PC-3 (cell line): Measurements from ENCODE around the gene COQ8A. TPM values are rescaled to one million over a fixed set of nuclear protein-coding genes. Genes with fewer than 3 reads are reported as not detected.
A peak's percentile ranks its signal among the peaks of the same experiment; 100 is the strongest.

Experiments used
- ATAC-seq: fragments of 200-7000 bp; cut with Tn5 transposase; 2 replicates; pipeline ENCODE4 v1.9.1; 2020; ENCODE audit warnings: mild to moderate bottlenecking, moderate library complexity
- BruUV-seq: library from RNA; stranded (reverse); fragments of 400-500 nt; replicated peaks from 2 replicates; lab custom pipeline; 2021; lab: Mats Ljungman, UMichigan
- CTCF ChIA-PET: fragments of 300-600 bp; sonication (Branson Sonifier 250); formaldehyde crosslinking; loops from one replicate; lab custom pipeline; 2022; ENCODE audit warnings: antibody characterized with exemption; lab: Charles Lee
- POLR2A ChIA-PET: fragments of 300-600 bp; sonication (Branson Sonifier 250); formaldehyde crosslinking; loops from one replicate; lab custom pipeline; 2022; ENCODE audit warnings: antibody characterized with exemption; ENCODE audit not compliant: unreplicated experiment; lab: Charles Lee
- DNase-seq: peaks from one replicate; pipeline ENCODE4 v3.0.0-alpha.2; 2015
- H2AFZ ChIP-seq: fragments of 300-600 bp; sonication (generic); 2 replicates; pipeline ENCODE4 v1.6.0; 2016; ENCODE audit warnings: antibody characterized with exemption, low read length
- H3F3A ChIP-seq: fragments of 300-600 bp; sonication (generic); one replicate; pipeline ENCODE4 v1.6.0; 2017; ENCODE audit warnings: antibody characterized with exemption, low read length, control low read depth, mild to moderate bottlenecking; ENCODE audit not compliant: unreplicated experiment
- H3K27ac ChIP-seq: fragments of 300-600 bp; sonication (generic); 2 replicates; pipeline ENCODE4 v1.5.1; 2016; ENCODE audit warnings: mild to moderate bottlenecking, low read length
- H3K27me3 ChIP-seq: fragments of 300-600 bp; sonication (generic); 2 replicates; pipeline ENCODE4 v1.6.1; 2016; ENCODE audit warnings: low read length, mixed read lengths
- H3K36me3 ChIP-seq: fragments of 300-600 bp; sonication (generic); 2 replicates; pipeline ENCODE4 v1.6.1; 2016; ENCODE audit warnings: low read depth, mixed run types, low read length, mixed read lengths
- H3K4me1 ChIP-seq: fragments of 300-600 bp; sonication (generic); 2 replicates; pipeline ENCODE4 v1.5.1; 2016; ENCODE audit warnings: low read length; ENCODE audit not compliant: insufficient read depth
- H3K4me2 ChIP-seq: fragments of 300-600 bp; sonication (generic); 2 replicates; pipeline ENCODE4 v1.6.0; 2016; ENCODE audit warnings: low read length
- H3K4me3 ChIP-seq: fragments of 300-600 bp; sonication (generic); 2 replicates; pipeline ENCODE4 v1.5.1; 2016; ENCODE audit warnings: mild to moderate bottlenecking, low read length, mixed read lengths
- H3K79me2 ChIP-seq: fragments of 300-600 bp; sonication (generic); 2 replicates; pipeline ENCODE4 v1.6.1; 2017; ENCODE audit warnings: low read length, mixed read lengths
- H3K9ac ChIP-seq: fragments of 300-600 bp; sonication (generic); 2 replicates; pipeline ENCODE4 v1.6.0; 2016; ENCODE audit warnings: mild to moderate bottlenecking, low read length
- H3K9me2 ChIP-seq: fragments of 300-600 bp; sonication (generic); replicated peaks from 2 replicates; pipeline ENCODE4 v1.6.1; 2016; ENCODE audit warnings: mixed run types, low read length, mixed read lengths
- H3K9me3 ChIP-seq: fragments of 300-600 bp; sonication (generic); 2 replicates; pipeline ENCODE4 v1.6.1; 2016; ENCODE audit warnings: low read length, mixed read lengths
- H4K20me1 ChIP-seq: fragments of 300-600 bp; sonication (generic); 2 replicates; pipeline ENCODE4 v1.6.1; 2016; ENCODE audit warnings: low read length, mixed read lengths
- EZH2 ChIP-seq: fragments of 300-600 bp; sonication (generic); IDR thresholded peaks from one replicate; pipeline ENCODE4 v1.6.1; 2017; ENCODE audit warnings: antibody characterized with exemption, mild to moderate bottlenecking, low read length; ENCODE audit not compliant: unreplicated experiment
- EZH2phosphoT487 ChIP-seq: fragments of 300-600 bp; sonication (generic); IDR thresholded peaks from 2 replicates; pipeline ENCODE4 v1.6.1; 2018; ENCODE audit warnings: mild to moderate bottlenecking, antibody characterized with exemption, low read length, borderline replicate concordance
- intact Hi-C: fragments of 100-400 bp; cut with micrococcal nuclease; formaldehyde crosslinking; loops from 2 replicates; pipeline ENCODE4 v1.9.0; 2023
- total RNA-seq: library from RNA; depleted of rRNA; stranded (reverse); fragments of >200 nt; gene quantifications from 2 replicates; pipeline ENCODE4 v1.2.3, GENCODE V29; 2014
- TF ChIP-seq, protein P1 (sequence below): fragments of 300-600 bp; sonication (generic); conservative IDR thresholded peaks from 2 replicates; pipeline ENCODE4 v1.5.1; 2017; ENCODE audit warnings: antibody characterized with exemption, low read depth, mild to moderate bottlenecking, low read length

The COQ8A gene
- total RNA-seq, 1 experiment from 2014 or later = 67.0 TPM

DNA sequence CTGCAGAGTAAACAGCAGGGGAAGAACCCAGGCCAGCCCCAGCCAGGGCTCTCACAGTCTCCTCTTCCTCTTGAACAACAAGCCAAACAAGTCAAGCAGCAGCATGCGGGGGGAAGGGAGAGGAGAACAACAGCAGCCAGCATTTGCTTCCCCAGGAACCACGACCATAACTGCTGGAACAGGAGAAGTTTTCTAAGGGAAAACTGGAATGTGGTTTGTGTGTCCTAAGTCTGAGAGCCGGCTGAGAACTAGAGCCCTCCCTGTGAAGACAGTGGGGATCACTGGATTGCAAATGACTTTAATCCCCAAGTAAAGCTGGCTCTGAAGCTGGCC is 48.2 kb downstream of the COQ8A start:
- Histone ChIP-seq H3K9ac (no peak overlapping the region), H3K4me3 (no peak overlapping the region), H3K27ac (no peak overlapping the region), H3K4me1 (peaks cover 12% of the 10 kb centered on the region), H3F3A (no peaks in the 10 kb centered on the region), H3K9me3 (no peaks in the 10 kb centered on the region), H3K79me2 (no peaks in the 10 kb centered on the region), H3K9me2 (no peaks in the 10 kb centered on the region), H2AFZ (no peak overlapping the region), H3K36me3 (peaks cover 16% of the 10 kb centered on the region), H3K4me2 (peak overlapping the region; percentile 40; the same call in 1 of the 2 replicates), H3K27me3 (no peaks in the 10 kb centered on the region), H4K20me1 (no peaks in the 10 kb centered on the region)
- CTCF ChIA-PET = no interaction called here
- peak; percentile 65 for DNase-seq
- intact Hi-C loops = no loop called here
- BruUV-seq = no TSS peak
- ATAC-seq = peak; percentile 51
- POLR2A ChIA-PET = no interaction called here
- TF ChIP-seq EZH2 (no peak), EZH2phosphoT487 (no peak)
- TF ChIP-seq, protein P1, sequence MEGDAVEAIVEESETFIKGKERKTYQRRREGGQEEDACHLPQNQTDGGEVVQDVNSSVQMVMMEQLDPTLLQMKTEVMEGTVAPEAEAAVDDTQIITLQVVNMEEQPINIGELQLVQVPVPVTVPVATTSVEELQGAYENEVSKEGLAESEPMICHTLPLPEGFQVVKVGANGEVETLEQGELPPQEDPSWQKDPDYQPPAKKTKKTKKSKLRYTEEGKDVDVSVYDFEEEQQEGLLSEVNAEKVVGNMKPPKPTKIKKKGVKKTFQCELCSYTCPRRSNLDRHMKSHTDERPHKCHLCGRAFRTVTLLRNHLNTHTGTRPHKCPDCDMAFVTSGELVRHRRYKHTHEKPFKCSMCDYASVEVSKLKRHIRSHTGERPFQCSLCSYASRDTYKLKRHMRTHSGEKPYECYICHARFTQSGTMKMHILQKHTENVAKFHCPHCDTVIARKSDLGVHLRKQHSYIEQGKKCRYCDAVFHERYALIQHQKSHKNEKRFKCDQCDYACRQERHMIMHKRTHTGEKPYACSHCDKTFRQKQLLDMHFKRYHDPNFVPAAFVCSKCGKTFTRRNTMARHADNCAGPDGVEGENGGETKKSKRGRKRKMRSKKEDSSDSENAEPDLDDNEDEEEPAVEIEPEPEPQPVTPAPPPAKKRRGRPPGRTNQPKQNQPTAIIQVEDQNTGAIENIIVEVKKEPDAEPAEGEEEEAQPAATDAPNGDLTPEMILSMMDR = no peak

DNA sequence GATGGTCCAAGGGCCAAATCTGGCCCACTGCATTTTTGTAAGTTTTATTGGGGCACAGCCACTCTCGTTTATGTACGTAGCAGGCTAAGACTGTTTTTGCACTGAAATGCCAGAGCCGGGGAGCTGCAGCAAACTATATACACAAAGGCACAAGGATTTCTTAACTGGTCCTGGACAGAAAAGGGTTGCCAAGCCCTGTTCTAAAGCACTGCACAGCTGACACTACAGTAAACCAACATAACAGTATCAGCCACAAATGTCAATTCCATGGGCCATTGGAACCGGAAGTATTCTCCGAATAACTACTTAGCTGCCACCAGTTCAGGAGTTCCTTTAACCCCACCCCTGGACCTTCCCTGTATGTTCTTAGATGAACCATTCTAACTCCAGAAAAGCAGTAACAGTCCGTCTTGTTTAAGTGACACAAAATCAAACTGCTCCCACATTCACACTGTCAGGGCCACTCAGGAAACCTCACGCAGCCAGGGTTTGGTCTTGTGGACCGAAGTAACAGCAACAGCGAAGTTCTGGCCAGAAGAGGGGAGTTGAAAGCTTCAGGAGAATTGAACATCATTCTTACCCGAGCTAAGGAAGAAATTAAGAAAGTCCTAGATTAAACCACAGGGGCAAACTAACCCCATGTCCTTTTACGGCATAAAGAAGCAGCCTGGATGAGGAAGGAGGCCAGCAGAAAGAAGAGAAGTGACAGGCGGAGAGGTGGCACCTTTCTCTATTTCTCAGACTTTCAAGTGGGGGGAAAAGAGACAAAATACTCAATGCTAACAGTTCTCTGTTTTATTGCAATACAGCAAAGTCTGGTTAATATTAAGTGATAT is 49.2 kb downstream of the COQ8A start:
- ATAC-seq (no peak), DNase-seq (no peak)
- TF ChIP-seq, protein P1 = no peak
- no peak for TF ChIP-seq EZH2phosphoT487
- TF ChIP-seq EZH2 = no peak
- Histone ChIP-seq H3K36me3 (peaks cover 16% of the 10 kb centered on the region), H3K9me2 (no peaks in the 10 kb centered on the region), H3K27me3 (no peaks in the 10 kb centered on the region), H3K4me3 (no peak overlapping the region), H3K9me3 (no peaks in the 10 kb centered on the region), H4K20me1 (no peaks in the 10 kb centered on the region), H3K4me2 (no peak overlapping the region), H3K79me2 (no peaks in the 10 kb centered on the region), H3K4me1 (peaks cover 12% of the 10 kb centered on the region), H3K9ac (no peak overlapping the region), H2AFZ (no peak overlapping the region), H3F3A (no peaks in the 10 kb centered on the region), H3K27ac (no peak overlapping the region)
- intact Hi-C loops = no loop called here
- no TSS peak for BruUV-seq
- ChIA-PET CTCF (no interaction called here), POLR2A (interaction anchor here (0.7 kb wide), 1 partner anchor 69 kb away, joined by 3 read pairs; no protein-coding TSS in a partner anchor)

DNA sequence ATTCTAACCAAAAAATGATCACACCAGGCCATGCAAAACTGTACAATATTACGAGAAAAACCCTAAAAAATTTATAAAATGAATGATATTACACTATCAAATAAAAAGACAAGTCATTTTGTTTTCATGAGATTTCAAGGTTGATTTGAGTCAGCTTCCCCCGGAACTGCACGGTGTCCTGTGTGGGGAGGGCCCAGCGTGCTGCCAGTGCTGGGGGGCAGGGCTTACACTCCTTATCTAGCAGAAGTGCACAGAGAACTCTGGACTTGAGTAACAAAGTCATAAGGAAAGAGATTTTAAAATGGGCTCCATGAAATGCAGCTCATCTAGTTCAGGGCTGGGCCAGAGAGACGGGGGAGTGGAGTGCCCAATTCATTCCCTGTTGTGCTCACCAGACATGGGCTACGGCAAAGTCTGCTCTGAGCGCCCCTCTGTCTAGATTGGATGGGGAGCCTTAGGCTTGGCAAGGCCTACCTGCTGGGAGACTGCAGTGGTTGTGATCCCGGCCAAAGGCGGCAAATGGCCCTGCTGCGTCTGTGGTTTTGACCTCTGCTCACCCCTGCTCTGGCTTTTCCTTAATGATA is 50.1 kb downstream of the COQ8A start:
- Histone ChIP-seq H3K27me3 (no peaks in the 10 kb centered on the region), H3K36me3 (peaks cover 16% of the 10 kb centered on the region), H3K9me2 (no peaks in the 10 kb centered on the region), H3F3A (no peaks in the 10 kb centered on the region), H3K4me2 (no peak overlapping the region), H3K4me1 (peaks cover 12% of the 10 kb centered on the region), H3K79me2 (no peaks in the 10 kb centered on the region), H3K9me3 (no peaks in the 10 kb centered on the region), H3K4me3 (no peak overlapping the region), H3K9ac (no peak overlapping the region), H4K20me1 (no peaks in the 10 kb centered on the region), H2AFZ (no peak overlapping the region), H3K27ac (no peak overlapping the region)
- TF ChIP-seq, protein P1 = no peak
- TF ChIP-seq EZH2 = no peak
- no peak for TF ChIP-seq EZH2phosphoT487
- ChIA-PET CTCF (no interaction called here), POLR2A (no interaction called here)
- ATAC-seq (no peak), DNase-seq (no peak)
- TSS peak; percentile 4 for BruUV-seq
- intact Hi-C loops = no loop called here
